ENCODE measurements around the gene IL36B. TPM values are rescaled to one million over a fixed set of nuclear protein-coding genes. Genes with fewer than 3 reads are reported as not detected.

Gene IL36B
- polyA plus RNA-seq, 1 donor from 2014 or later: not detected

DNA sequence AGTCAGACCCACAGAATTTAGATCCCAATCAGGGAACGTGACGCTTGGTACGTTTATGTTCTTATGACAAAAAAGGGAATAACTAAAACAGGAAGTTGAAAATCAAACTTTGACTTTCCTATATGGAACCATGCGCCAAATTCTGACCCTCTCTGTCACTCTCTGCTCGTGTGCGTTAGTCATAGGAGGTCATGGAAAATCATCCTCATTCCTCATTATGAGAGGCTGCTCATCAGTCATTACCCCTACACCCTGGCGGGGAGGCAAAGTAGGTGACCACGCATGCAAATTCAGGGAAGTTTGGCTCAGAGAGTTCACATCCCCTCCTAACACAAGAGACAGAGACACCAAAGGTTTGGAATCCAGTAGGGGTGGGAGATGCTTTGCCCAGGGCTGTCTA, 30.6 kb upstream of the IL36B start:
- no peaks in the 10 kb centered on the region for H3K9me3 Mint-ChIP-seq
- H3K27ac Mint-ChIP-seq: no peak overlapping the region
- peaks cover 9% of the 10 kb centered on the region for H3K27me3 Mint-ChIP-seq
- H3K4me3 Mint-ChIP-seq: no peak overlapping the region
- H3K4me1 Mint-ChIP-seq: peaks cover 0 to 2% (median 0%) of the 10 kb centered on the region in 3 donors
- H3K36me3 Mint-ChIP-seq: peaks cover 6% of the 10 kb centered on the region

DNA sequence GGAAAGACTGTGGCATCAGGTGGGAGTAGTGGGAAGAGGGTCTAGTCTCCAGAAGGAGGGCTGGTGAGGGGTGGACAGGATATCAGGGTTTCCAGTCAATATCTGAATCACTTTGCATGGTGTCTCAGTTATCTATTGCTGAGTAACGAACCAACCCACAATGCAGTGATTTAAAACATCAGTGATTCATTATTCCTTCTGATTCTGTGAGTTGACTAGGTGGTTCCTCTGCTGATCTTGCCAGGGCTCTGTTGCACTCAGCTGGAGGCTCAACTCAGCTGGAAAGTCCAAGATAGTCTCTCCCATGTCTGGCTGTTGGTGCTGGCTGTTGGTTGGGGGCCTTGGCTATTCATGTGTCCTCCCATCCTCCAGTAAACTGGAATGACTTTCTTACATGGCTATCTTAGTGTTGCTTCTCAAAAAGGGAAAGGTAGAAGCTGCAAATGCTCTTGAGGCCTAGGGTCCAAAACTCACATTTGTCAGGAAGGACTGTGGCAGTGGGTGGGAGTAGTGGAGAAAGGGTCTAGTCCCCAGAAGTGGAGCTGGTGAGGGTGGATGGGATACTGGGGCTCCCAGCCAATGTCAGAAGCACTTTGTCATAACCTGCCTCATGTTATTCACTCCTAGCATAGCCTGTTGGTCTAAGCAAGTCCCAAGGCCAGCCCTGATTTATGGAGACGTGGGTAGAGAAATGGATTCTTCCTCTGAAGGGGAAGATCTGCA, 29.0 kb upstream of the IL36B start:
- no peak overlapping the region for H3K4me3 Mint-ChIP-seq
- H3K36me3 Mint-ChIP-seq: peaks cover 3% of the 10 kb centered on the region
- peaks cover 0 to 2% (median 0%) of the 10 kb centered on the region in 3 donors for H3K9me3 Mint-ChIP-seq
- peaks cover 9% of the 10 kb centered on the region for H3K27me3 Mint-ChIP-seq
- peaks cover 0 to 2% (median 0%) of the 10 kb centered on the region in 3 donors for H3K4me1 Mint-ChIP-seq
- no peak overlapping the region for H3K27ac Mint-ChIP-seq

DNA sequence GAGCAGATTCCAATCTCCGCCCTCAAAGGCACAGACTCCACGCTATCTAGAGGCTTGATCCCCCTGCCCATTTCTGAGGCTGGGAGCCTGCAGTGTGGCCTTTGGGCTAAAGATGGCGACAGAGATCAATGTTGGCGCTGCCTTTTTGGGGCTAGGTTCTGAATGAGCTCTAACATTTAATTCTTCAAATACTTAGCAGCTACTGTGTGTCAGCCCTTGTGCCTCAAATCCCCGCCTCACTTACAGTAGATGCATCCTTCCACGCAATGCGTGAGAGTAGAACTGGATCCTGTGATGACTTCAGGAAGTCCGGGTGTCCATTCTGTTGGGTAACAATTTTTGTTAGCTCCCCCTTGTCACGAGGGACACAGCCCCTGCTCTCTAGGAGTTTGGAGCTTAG, 27.5 kb upstream of the IL36B start:
- Mint-ChIP-seq H3K36me3 (no peaks in the 10 kb centered on the region), H3K4me3 (no peak overlapping the region), H3K27me3 (peaks cover 13% of the 10 kb centered on the region), H3K27ac (peak overlapping the region in 1 of 3 donors; percentile 66), H3K4me1 (peaks cover 0 to 2% (median 0%) of the 10 kb centered on the region in 3 donors), H3K9me3 (peaks cover 0 to 2% (median 0%) of the 10 kb centered on the region in 3 donors)

DNA sequence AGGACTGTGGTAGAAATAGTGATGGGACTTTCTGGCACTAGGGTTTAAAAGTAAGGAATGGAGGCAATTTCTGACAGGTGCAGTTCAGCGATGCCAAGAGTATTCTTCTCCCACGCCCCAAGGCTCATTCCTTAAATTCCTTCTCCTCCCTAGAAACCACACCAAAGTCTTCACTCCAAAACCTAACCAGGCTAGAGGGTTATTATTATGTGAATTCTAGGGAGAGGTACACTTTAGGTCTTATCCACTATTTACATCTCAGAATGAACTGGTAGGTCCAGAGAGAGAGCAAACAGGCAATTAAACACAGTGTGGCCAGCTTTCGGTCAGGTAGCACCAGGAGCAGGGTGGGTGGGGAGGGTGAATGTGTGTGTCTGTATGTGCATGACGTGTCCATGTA, 26.5 kb upstream of the IL36B start:
- Mint-ChIP-seq H3K4me3 (no peak overlapping the region), H3K36me3 (no peaks in the 10 kb centered on the region), H3K27ac (no peak overlapping the region), H3K27me3 (peaks cover 13% of the 10 kb centered on the region), H3K9me3 (peaks cover 0 to 2% (median 0%) of the 10 kb centered on the region in 3 donors), H3K4me1 (peaks cover 0 to 2% (median 0%) of the 10 kb centered on the region in 3 donors)

DNA sequence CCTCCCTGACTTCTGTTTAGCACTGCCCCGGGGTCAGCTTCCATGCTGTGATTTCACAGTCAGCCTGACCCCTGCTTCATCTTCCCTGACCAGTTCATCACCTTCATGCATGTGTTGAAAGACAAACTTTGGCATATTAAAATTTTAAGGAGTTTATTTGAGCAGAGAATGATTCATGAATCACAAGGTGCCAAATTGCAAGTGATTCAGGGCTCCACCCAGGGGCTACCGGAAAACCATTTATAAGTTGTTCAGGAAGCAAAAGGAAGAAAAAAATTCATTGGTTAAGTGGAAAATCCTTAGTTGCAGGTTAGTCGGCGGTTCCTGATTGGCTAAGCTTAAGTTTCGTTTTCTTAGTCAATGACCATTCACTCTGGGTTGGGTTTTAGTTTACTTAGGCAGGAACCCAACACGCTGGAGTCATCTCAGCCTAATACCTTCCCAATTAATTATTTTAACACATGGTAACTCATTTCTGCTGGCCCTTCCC, 25.7 kb upstream of the IL36B start:
- no peak overlapping the region for H3K27ac Mint-ChIP-seq
- peaks cover 0 to 2% (median 0%) of the 10 kb centered on the region in 3 donors for H3K4me1 Mint-ChIP-seq
- peaks cover 0 to 2% (median 0%) of the 10 kb centered on the region in 3 donors for H3K9me3 Mint-ChIP-seq
- no peak overlapping the region for H3K4me3 Mint-ChIP-seq
- H3K36me3 Mint-ChIP-seq: no peaks in the 10 kb centered on the region
- H3K27me3 Mint-ChIP-seq: peaks cover 12% of the 10 kb centered on the region

DNA sequence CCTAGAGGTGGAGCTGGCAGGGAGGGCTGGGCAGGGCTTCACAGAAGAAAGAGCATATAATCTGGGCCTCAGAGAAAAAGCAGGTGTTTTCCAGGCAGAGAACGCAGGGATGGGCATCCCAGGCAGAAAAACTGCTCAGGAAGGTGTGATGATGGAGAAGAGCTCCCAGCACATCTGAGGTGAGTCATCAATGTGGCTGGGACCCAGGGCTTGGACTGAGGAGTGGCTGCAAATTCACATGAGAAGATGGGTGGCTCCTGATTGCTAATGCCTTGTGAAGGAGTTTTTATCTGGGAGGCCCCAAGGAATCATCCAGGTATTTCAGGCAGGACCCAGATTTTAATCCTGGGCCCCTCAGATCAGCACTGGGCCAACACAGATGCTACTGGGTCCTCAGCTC, 25.3 kb upstream of the IL36B start:
- peaks cover 8% of the 10 kb centered on the region for H3K27me3 Mint-ChIP-seq
- H3K36me3 Mint-ChIP-seq: no peaks in the 10 kb centered on the region
- peaks cover 0 to 2% (median 0%) of the 10 kb centered on the region in 3 donors for H3K9me3 Mint-ChIP-seq
- no peaks in the 10 kb centered on the region for H3K4me1 Mint-ChIP-seq
- no peak overlapping the region for H3K27ac Mint-ChIP-seq
- no peak overlapping the region for H3K4me3 Mint-ChIP-seq

DNA sequence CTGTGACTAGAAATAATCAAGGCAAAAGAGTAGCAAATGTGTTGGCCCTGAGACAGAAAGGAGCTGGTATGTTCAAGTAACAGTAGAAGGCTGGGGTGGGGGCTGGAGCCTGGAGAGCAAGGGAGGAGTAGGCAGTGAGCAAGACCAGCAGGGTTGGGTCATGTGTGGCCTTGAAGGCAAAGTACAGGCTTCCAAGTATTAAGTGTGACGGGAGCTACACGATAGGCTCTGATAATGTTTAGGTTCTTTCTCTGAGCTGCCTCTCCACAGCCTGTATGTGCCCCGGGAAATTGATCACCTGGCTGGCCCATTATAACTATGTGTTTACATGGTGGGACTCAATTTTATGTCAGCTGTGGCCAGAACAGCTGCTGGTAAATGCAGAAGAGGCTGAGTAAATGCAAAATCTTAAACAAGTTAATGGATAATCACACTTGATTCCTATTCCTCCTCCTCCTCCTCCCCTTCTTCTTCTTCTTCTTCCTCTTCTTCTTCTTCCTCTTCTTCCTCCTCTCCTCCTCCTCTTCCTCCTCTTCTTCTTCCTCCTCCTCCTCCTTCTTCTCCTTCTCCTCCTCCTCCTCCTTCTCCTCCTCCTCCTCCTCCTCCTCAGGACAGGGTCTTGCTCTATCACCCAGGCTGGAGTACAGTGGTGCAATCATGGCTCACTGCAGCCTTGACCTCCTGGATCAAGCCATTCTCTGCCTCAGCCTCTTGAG, 24.4 kb upstream of the IL36B start:
- Mint-ChIP-seq H3K27ac (no peak overlapping the region), H3K36me3 (no peaks in the 10 kb centered on the region), H3K27me3 (peaks cover 8% of the 10 kb centered on the region), H3K4me1 (no peaks in the 10 kb centered on the region), H3K4me3 (no peak overlapping the region), H3K9me3 (peaks cover 0 to 2% (median 0%) of the 10 kb centered on the region in 3 donors)

DNA sequence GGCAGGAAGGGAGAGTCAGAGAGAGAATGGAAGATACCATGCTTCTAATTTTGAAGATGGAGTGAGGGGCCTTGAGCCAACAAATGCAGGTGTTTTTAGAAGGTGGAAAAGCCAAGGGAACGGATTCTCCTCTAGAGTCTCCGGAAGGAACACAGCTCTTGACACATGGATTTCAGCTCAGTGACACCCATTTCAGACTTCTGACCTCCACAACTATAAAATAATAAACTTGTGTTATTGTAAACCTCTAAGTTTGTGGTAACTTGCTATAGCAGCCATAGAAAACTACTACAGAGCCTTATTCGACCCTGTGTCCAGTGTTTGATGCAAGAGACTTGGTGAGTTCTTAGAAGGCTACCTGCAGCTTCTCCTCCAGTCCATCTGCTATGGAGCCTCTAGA, 22.9 kb upstream of the IL36B start:
- no peak overlapping the region for H3K27ac Mint-ChIP-seq
- H3K4me3 Mint-ChIP-seq: no peak overlapping the region
- peaks cover 0 to 2% (median 0%) of the 10 kb centered on the region in 3 donors for H3K9me3 Mint-ChIP-seq
- H3K36me3 Mint-ChIP-seq: no peaks in the 10 kb centered on the region
- peaks cover 3% of the 10 kb centered on the region for H3K27me3 Mint-ChIP-seq
- no peaks in the 10 kb centered on the region for H3K4me1 Mint-ChIP-seq

DNA sequence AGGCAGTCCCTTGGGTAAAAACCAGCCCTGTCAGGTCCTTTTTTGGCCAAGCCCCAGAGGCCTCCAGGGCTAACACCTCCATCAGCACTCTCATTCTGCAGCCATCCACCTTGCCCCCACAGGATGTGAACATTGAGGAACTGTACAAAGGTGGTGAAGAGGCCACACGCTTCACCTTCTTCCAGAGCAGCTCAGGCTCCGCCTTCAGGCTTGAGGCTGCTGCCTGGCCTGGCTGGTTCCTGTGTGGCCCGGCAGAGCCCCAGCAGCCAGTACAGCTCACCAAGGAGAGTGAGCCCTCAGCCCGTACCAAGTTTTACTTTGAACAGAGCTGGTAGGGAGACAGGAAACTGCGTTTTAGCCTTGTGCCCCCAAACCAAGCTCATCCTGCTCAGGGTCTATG, 22.4 kb upstream of the IL36B start:
- no peaks in the 10 kb centered on the region for H3K36me3 Mint-ChIP-seq

DNA sequence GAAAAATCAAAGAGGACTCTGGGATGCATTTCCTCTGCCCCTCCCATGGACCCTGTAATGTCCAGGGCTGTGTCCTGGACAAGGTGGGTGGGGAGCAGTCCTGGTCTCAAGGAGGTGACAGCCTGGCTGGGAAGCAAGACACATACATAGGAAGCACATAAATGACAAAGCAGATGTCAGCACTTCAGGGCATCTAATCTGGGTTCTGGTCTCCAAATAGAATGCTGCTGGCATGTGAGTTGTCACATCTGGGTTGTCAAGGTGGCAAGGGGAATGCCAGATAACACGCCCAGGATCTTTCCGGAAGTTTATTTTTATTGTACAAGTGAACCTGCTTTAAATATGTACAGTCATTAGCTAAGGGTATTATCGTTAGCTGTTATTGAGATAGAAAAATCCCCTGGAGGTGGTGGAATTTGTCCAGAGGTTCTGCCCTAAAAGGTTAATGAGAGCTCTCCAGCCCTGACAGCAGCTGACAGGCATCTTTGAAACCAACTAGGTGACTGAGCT, 20.7 kb upstream of the IL36B start:
- Mint-ChIP-seq H3K36me3 (no peaks in the 10 kb centered on the region), H3K27ac (no peak overlapping the region)

More for the DNA sequence above, 22.4 kb upstream of the IL36B start:
- H3K9me3 Mint-ChIP-seq: peaks cover 0 to 2% (median 0%) of the 10 kb centered on the region in 3 donors
- H3K27ac Mint-ChIP-seq: no peak overlapping the region
- no peaks in the 10 kb centered on the region for H3K4me1 Mint-ChIP-seq
- peaks cover 3% of the 10 kb centered on the region for H3K27me3 Mint-ChIP-seq
- no peak overlapping the region for H3K4me3 Mint-ChIP-seq

DNA sequence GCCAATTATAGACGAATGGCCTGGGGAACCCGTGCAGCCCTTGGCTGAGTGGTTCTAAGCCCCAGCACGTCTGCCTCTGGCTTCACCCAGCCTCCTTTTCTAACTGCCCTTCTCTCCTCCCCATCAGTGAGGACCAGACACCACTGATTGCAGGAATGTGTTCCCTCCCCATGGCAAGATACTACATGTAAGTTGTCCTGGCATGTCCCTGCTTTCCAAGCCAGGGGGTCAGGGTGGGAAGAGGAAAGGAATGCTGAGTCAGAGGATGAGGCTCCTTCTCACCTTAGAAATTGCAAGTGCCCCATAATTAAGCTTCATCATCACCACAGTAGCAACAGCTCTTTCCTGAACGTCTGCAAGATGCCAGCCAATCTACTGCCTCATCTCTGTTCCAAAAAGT, 19.9 kb upstream of the IL36B start:
- H3K27ac Mint-ChIP-seq: no peak overlapping the region
- no peaks in the 10 kb centered on the region for H3K9me3 Mint-ChIP-seq
- H3K4me3 Mint-ChIP-seq: no peak overlapping the region
- H3K36me3 Mint-ChIP-seq: no peaks in the 10 kb centered on the region
- no peaks in the 10 kb centered on the region for H3K4me1 Mint-ChIP-seq
- H3K27me3 Mint-ChIP-seq: peaks cover 5% of the 10 kb centered on the region

More for the DNA sequence above, 20.7 kb upstream of the IL36B start:
- H3K4me3 Mint-ChIP-seq: no peak overlapping the region
- no peaks in the 10 kb centered on the region for H3K4me1 Mint-ChIP-seq
- H3K9me3 Mint-ChIP-seq: peaks cover 0 to 2% (median 0%) of the 10 kb centered on the region in 3 donors
- H3K27me3 Mint-ChIP-seq: peaks cover 3% of the 10 kb centered on the region

DNA sequence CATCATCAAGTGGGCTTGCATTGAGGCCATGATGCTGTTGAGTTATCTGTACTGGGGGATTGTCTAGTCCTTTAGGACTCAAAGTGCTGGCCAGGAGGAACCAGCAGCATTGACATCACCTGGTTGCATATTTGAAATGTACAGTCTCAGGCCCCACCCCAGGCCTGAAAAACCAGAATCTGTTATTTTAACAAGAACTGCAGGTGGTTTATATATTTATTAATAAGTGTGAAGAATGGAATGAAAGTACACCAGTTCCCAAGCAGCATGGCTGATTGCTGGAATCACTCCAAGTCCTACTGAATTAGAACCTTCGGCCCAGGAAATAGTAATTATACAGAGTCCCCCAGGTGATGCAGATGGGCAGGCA, 17.9 kb upstream of the IL36B start:
- Mint-ChIP-seq H3K9me3 (no peaks in the 10 kb centered on the region), H3K27me3 (peaks cover 6% of the 10 kb centered on the region), H3K36me3 (no peaks in the 10 kb centered on the region), H3K27ac (no peak overlapping the region), H3K4me1 (no peaks in the 10 kb centered on the region), H3K4me3 (no peak overlapping the region)

DNA sequence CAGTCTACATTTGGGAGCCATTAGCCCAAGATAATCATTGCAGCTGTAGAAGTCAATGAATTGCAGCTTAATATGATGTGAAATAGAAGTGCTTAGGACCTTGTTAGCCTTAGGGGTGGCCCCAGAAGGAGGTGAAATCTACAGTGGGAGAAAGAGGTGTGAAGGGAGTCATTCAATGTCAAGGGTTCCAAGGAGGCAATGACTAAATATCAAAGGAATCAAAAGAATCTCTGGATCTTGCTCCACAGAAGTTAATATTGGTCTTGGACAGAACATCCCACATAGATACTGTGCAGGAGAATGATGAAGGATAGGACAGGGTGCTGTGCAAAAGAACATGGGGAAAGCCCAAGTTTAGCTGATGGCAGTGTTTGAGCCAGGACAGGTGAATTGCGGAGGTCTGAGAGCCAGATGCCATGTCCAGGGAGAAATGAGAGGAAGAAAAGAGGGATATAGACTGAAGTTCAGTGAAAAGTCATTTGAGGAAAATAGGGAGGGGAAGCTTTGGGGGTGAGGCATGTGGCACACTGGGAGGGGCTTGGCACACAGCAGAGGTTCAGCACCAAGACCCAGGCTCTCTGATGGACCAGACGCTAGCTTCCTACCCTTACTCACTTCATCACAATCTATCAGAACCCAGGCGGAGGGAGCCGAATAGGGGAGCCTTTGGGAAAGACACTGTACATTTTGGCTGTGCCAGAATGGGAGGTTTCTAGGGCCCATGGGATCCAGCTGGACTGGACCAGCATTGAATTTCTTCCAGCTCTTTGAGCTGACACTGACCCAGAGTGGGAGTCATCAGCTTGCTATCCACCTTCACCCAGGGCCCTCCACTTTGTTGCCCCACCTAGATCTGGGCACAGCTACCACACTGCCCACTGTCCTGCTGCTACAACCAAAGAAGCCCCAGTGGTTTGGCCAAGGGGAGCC, 17.3 kb upstream of the IL36B start:
- Mint-ChIP-seq H3K4me1 (no peaks in the 10 kb centered on the region), H3K9me3 (no peaks in the 10 kb centered on the region), H3K4me3 (no peak overlapping the region), H3K27ac (no peak overlapping the region), H3K36me3 (no peaks in the 10 kb centered on the region), H3K27me3 (peaks cover 6% of the 10 kb centered on the region)

DNA sequence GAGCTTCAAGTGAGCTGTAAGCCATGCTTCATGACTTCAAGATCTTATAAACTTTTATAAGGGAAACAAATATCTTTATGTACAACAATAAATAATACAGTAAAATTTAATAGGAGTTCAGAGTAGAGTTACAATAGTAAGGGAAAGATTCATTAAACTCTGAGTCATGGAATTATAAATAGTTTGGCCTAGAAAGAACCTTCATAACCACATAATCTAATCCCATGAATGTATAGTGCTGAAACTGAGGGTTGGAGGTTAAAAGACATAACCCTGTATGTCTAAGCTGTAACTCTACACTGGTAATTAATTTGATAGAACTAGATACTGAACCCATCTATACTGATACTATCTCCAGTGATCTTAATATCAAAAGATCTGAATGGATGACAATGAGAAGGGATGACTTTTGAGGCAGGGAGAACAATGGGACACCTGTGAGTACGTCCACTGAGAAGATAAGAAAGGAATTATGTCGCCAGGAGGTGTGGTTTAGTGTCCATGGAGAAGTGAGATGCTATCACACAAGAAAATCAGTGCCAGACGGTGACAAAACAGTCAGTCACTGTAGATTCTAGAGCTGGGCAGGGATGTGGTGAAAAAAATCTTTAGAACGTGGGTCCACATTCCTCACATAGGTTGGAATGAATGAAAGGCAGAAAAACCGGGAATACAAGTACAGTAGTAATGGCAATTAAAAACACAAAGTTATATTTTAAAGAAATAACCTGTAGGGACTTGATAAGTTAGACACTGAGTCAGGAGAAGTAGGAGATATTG, 16.2 kb upstream of the IL36B start:
- Mint-ChIP-seq H3K4me3 (no peak overlapping the region), H3K4me1 (no peaks in the 10 kb centered on the region), H3K36me3 (no peaks in the 10 kb centered on the region), H3K27me3 (peaks cover 6% of the 10 kb centered on the region), H3K27ac (no peak overlapping the region), H3K9me3 (no peaks in the 10 kb centered on the region)
